Measurements from ENCODE around the gene FMO2. TPM values are rescaled to one million over a fixed set of nuclear protein-coding genes. Genes with fewer than 3 reads are reported as not detected.

FMO2 gene
- polyA plus RNA-seq, 3 donors from 2014 or later: not detected

- no peaks in the 10 kb centered on the region for H3K36me3 Mint-ChIP-seq
- H3K27me3 Mint-ChIP-seq (ENCODE audit: low read depth in 3 of 3): peaks cover 0 to 2% (median 2%) of the 10 kb centered on the region in 3 donors
- H3K4me1 Mint-ChIP-seq: no peaks in the 10 kb centered on the region
- peaks cover 0 to 5% (median 0%) of the 10 kb centered on the region in 6 donors for H3K9me3 Mint-ChIP-seq
- H3K27ac Mint-ChIP-seq: no peak overlapping the region
- DNase-seq: no peak
- H3K4me3 Mint-ChIP-seq: no peak overlapping the region
Measured at GRCh38 chr1:171159148-171159547, 26.0 kb upstream of the FMO2 start.

GRCh38 chr1:171160211-171160610 lies 24.9 kb upstream of the FMO2 start:
- Mint-ChIP-seq H3K9me3 (peaks cover 0 to 5% (median 0%) of the 10 kb centered on the region in 6 donors), H3K4me3 (no peak overlapping the region), H3K27ac (no peak overlapping the region), H3K4me1 (no peaks in the 10 kb centered on the region), H3K36me3 (no peaks in the 10 kb centered on the region), H3K27me3 (ENCODE audit: low read depth in 3 of 3) (peaks cover 0 to 2% (median 2%) of the 10 kb centered on the region in 3 donors)
- DNase-seq: no peak

- no peaks in the 10 kb centered on the region for H3K36me3 Mint-ChIP-seq
- no peak for DNase-seq
- peaks cover 0 to 5% (median 0%) of the 10 kb centered on the region in 6 donors for H3K9me3 Mint-ChIP-seq
- H3K4me1 Mint-ChIP-seq: no peaks in the 10 kb centered on the region
- H3K27me3 Mint-ChIP-seq (ENCODE audit: low read depth in 3 of 3): peaks cover 0 to 2% (median 2%) of the 10 kb centered on the region in 3 donors
- no peak overlapping the region for H3K4me3 Mint-ChIP-seq
- no peak overlapping the region for H3K27ac Mint-ChIP-seq
Measured at GRCh38 chr1:171160639-171161354, 24.3 kb upstream of the FMO2 start.

- Mint-ChIP-seq H3K27ac (no peak overlapping the region), H3K36me3 (no peaks in the 10 kb centered on the region), H3K9me3 (peaks cover 0 to 3% (median 0%) of the 10 kb centered on the region in 6 donors), H3K4me3 (no peak overlapping the region), H3K27me3 (ENCODE audit: low read depth in 3 of 3) (peaks cover 0 to 2% (median 2%) of the 10 kb centered on the region in 3 donors), H3K4me1 (no peaks in the 10 kb centered on the region)
- no peak for DNase-seq
Measured at GRCh38 chr1:171161431-171161830, 23.7 kb upstream of the FMO2 start.

GRCh38 chr1:171166361-171166760 lies 18.7 kb upstream of the FMO2 start:
- no peak overlapping the region for H3K4me3 Mint-ChIP-seq
- H3K27ac Mint-ChIP-seq: no peak overlapping the region
- H3K9me3 Mint-ChIP-seq: no peaks in the 10 kb centered on the region
- no peak for DNase-seq
- H3K27me3 Mint-ChIP-seq (ENCODE audit: low read depth in 3 of 3): peaks cover 0 to 2% (median 2%) of the 10 kb centered on the region in 3 donors
- H3K4me1 Mint-ChIP-seq: no peaks in the 10 kb centered on the region
- no peaks in the 10 kb centered on the region for H3K36me3 Mint-ChIP-seq

GRCh38 chr1:171167785-171168184 lies 17.3 kb upstream of the FMO2 start:
- Mint-ChIP-seq H3K4me1 (no peaks in the 10 kb centered on the region), H3K36me3 (no peaks in the 10 kb centered on the region), H3K27me3 (ENCODE audit: low read depth in 3 of 3) (peaks cover 2% of the 10 kb centered on the region in 3 donors), H3K27ac (no peak overlapping the region), H3K4me3 (no peak overlapping the region), H3K9me3 (no peaks in the 10 kb centered on the region)
- no peak for DNase-seq

- H3K36me3 Mint-ChIP-seq: no peaks in the 10 kb centered on the region
- peaks cover 2 to 7% (median 4%) of the 10 kb centered on the region in 3 donors for H3K27me3 Mint-ChIP-seq (ENCODE audit: low read depth in 3 of 3)
- H3K4me3 Mint-ChIP-seq: no peak overlapping the region
- H3K4me1 Mint-ChIP-seq: no peaks in the 10 kb centered on the region
- H3K27ac Mint-ChIP-seq: no peak overlapping the region
- peaks cover 0 to 1% (median 0%) of the 10 kb centered on the region in 6 donors for H3K9me3 Mint-ChIP-seq
- DNase-seq: no peak
Measured at GRCh38 chr1:171172471-171172870, 12.6 kb upstream of the FMO2 start.

- Mint-ChIP-seq H3K4me1 (no peaks in the 10 kb centered on the region), H3K9me3 (peaks cover 0 to 1% (median 0%) of the 10 kb centered on the region in 6 donors), H3K4me3 (no peak overlapping the region), H3K36me3 (no peaks in the 10 kb centered on the region), H3K27me3 (ENCODE audit: low read depth in 3 of 3) (peaks cover 2 to 7% (median 4%) of the 10 kb centered on the region in 3 donors), H3K27ac (no peak overlapping the region)
- DNase-seq: no peak
Measured at GRCh38 chr1:171173069-171173468, 12.0 kb upstream of the FMO2 start.

GRCh38 chr1:171174560-171175294 lies 10.4 kb upstream of the FMO2 start:
- H3K36me3 Mint-ChIP-seq: no peaks in the 10 kb centered on the region
- H3K4me3 Mint-ChIP-seq: no peak overlapping the region
- H3K27me3 Mint-ChIP-seq (ENCODE audit: low read depth in 3 of 3): peaks cover 0 to 7% (median 2%) of the 10 kb centered on the region in 3 donors
- no peak for DNase-seq
- H3K9me3 Mint-ChIP-seq: peaks cover 0 to 1% (median 0%) of the 10 kb centered on the region in 6 donors
- no peak overlapping the region for H3K27ac Mint-ChIP-seq
- no peaks in the 10 kb centered on the region for H3K4me1 Mint-ChIP-seq

GRCh38 chr1:171177261-171177660 lies 7.8 kb upstream of the FMO2 start:
- Mint-ChIP-seq H3K4me3 (no peak overlapping the region), H3K27ac (no peak overlapping the region), H3K9me3 (peaks cover 0 to 1% (median 0%) of the 10 kb centered on the region in 6 donors), H3K27me3 (ENCODE audit: low read depth in 3 of 3) (peaks cover 0 to 7% (median 2%) of the 10 kb centered on the region in 3 donors), H3K4me1 (no peaks in the 10 kb centered on the region), H3K36me3 (no peaks in the 10 kb centered on the region)
- DNase-seq: no peak

GRCh38 chr1:171179318-171180227 lies 5.5 kb upstream of the FMO2 start:
- peaks cover 0 to 4% (median 4%) of the 10 kb centered on the region in 3 donors for H3K27me3 Mint-ChIP-seq (ENCODE audit: low read depth in 3 of 3)
- H3K4me3 Mint-ChIP-seq: no peak overlapping the region
- no peaks in the 10 kb centered on the region for H3K4me1 Mint-ChIP-seq
- no peak overlapping the region for H3K27ac Mint-ChIP-seq
- peaks cover 0 to 1% (median 0%) of the 10 kb centered on the region in 6 donors for H3K9me3 Mint-ChIP-seq
- no peaks in the 10 kb centered on the region for H3K36me3 Mint-ChIP-seq
- no peak for DNase-seq

GRCh38 chr1:171180670-171181069 lies 4.4 kb upstream of the FMO2 start:
- H3K27ac Mint-ChIP-seq: no peak overlapping the region
- H3K36me3 Mint-ChIP-seq: no peaks in the 10 kb centered on the region
- peaks cover 0 to 2% (median 0%) of the 10 kb centered on the region in 6 donors for H3K9me3 Mint-ChIP-seq

GRCh38 chr1:171188388-171189266 lies 3.5 kb downstream of the FMO2 start:
- no peak overlapping the region for H3K27ac Mint-ChIP-seq
- peak in 1 of 3 donors; percentile 19 for DNase-seq
- H3K9me3 Mint-ChIP-seq: peaks cover 0 to 2% (median 0%) of the 10 kb centered on the region in 6 donors
- H3K27me3 Mint-ChIP-seq (ENCODE audit: low read depth in 3 of 3): peaks cover 0 to 3% (median 2%) of the 10 kb centered on the region in 3 donors
- no peaks in the 10 kb centered on the region for H3K36me3 Mint-ChIP-seq
- no peak overlapping the region for H3K4me3 Mint-ChIP-seq
- no peaks in the 10 kb centered on the region for H3K4me1 Mint-ChIP-seq

More at GRCh38 chr1:171180670-171181069, 4.4 kb upstream of the FMO2 start:
- Mint-ChIP-seq H3K4me3 (no peak overlapping the region), H3K27me3 (ENCODE audit: low read depth in 3 of 3) (peaks cover 0 to 5% (median 3%) of the 10 kb centered on the region in 3 donors), H3K4me1 (no peaks in the 10 kb centered on the region)
- DNase-seq: no peak
